Measurements from ENCODE around the gene RYR1.

GRCh38 chr19:38506375-38506722 lies 72.9 kb downstream of the RYR1 start:
- TF ChIP-seq CTCF (IDR thresholded peaks at IDR 0.05; ENCODE audit: control extremely low read depth in 1 of 3, insufficient read depth in 1 of 3, low read depth in 1 of 3, low read length in 3 of 3) (no peak), POLR2A (IDR thresholded peaks at IDR 0.05; ENCODE audit: control extremely low read depth in 1 of 2, low read depth in 2 of 2, low read length in 2 of 2) (no peak), JUND (IDR thresholded peaks at IDR 0.05; ENCODE audit: low read length) (no peak), TAF1 (IDR thresholded peaks at IDR 0.05; ENCODE audit: low read depth, low read length) (no peak), CBX5 (IDR thresholded peaks at IDR 0.05; ENCODE audit: low read depth, low read length) (no peak), RFX5 (IDR thresholded peaks at IDR 0.05; ENCODE audit: borderline replicate concordance, low read depth, low read length) (no peak), SRF (IDR thresholded peaks at IDR 0.05; ENCODE audit: low read depth, low read length) (no peak), EZH2 (IDR thresholded peaks at IDR 0.05; ENCODE audit: low read depth, low read length, severe bottlenecking) (no peak), SP1 (IDR thresholded peaks at IDR 0.05; ENCODE audit: low read depth, low read length) (no peak), TCF12 (IDR thresholded peaks at IDR 0.05; ENCODE audit: low read depth, low read length) (no peak)
